Endothelial cell of umbilical vein (primary cell): ENCODE data around the gene PCED1B.

Source experiments
- CTCF ChIP-seq, 2 donors: IDR thresholded peaks; 1 replicate in 1 of 2; 2 replicates in 1 of 2; pipeline ENCODE4 v1.5.1; 2011; ENCODE audit warnings: low read length in 2 of 2, mild to moderate bottlenecking in 2 of 2, moderate library complexity in 2 of 2, control low read depth in 1 of 2, inconsistent platforms in 1 of 2, low read depth in 1 of 2; ENCODE audit not compliant: insufficient read depth in 1 of 2; ENCODE audit errors: extremely low read depth in 1 of 2
- EZH2 ChIP-seq: IDR thresholded peaks from 2 replicates; pipeline ENCODE4 v1.6.1; 2012; ENCODE audit warnings: borderline replicate concordance, low read depth, mild to moderate bottlenecking, moderate library complexity, low read length, inconsistent platforms; ENCODE audit not compliant: severe bottlenecking
- JUN ChIP-seq: IDR thresholded peaks from 2 replicates; pipeline ENCODE4 v1.6.1; 2011; ENCODE audit warnings: borderline replicate concordance, low read depth; ENCODE audit not compliant: insufficient read length, insufficient read depth
- MAX ChIP-seq: IDR thresholded peaks from 2 replicates; pipeline ENCODE4 v1.6.1; 2011; ENCODE audit not compliant: insufficient read depth, insufficient read length
- MYC ChIP-seq: IDR thresholded peaks from one replicate; pipeline ENCODE4 v1.6.1; 2011; ENCODE audit warnings: mild to moderate bottlenecking, low read depth, low read length
- POLR2A ChIP-seq: IDR thresholded peaks from 2 replicates; pipeline ENCODE4 v1.6.1; 2012; ENCODE audit warnings: low read depth, mild to moderate bottlenecking, control low read depth, low read length
- POLR2AphosphoS5 ChIP-seq: IDR thresholded peaks from 2 replicates; pipeline ENCODE4 v1.6.1; 2012; ENCODE audit warnings: low read depth, mild to moderate bottlenecking, control low read depth, low read length, moderate library complexity; ENCODE audit not compliant: insufficient read depth

- no peak for TF ChIP-seq POLR2AphosphoS5
- TF ChIP-seq CTCF (IDR thresholded peaks at IDR 0.05; ENCODE audit: extremely low read depth in 1 of 2, insufficient read depth in 1 of 2, low read depth in 1 of 2, low read length in 2 of 2), result no peak
- no peak for TF ChIP-seq EZH2
- TF ChIP-seq POLR2A, result no peak
- no peak for TF ChIP-seq JUN
- TF ChIP-seq MAX, result no peak
- TF ChIP-seq MYC, result no peak
These were observed 165.4 kb downstream of the PCED1B start for GRCh38 chr12:47244835-47245234.
